HL-60 (cell line): ENCODE results near the gene DCLRE1B.

ENCODE experiments used
- GABPA ChIP-seq: IDR thresholded peaks from 2 replicates; pipeline ENCODE4 v1.6.1; 2012; ENCODE audit warnings: low read depth
- POLR2AphosphoS5 ChIP-seq: IDR thresholded peaks from 2 replicates; pipeline ENCODE4 v1.6.1; 2012; ENCODE audit warnings: low read depth
- TF ChIP-seq, protein P1 (sequence below): IDR thresholded peaks from one replicate; pipeline ENCODE4 v1.5.1; 2011; ENCODE audit warnings: low read length, control low read depth, inconsistent platforms; ENCODE audit not compliant: insufficient read depth

DNA sequence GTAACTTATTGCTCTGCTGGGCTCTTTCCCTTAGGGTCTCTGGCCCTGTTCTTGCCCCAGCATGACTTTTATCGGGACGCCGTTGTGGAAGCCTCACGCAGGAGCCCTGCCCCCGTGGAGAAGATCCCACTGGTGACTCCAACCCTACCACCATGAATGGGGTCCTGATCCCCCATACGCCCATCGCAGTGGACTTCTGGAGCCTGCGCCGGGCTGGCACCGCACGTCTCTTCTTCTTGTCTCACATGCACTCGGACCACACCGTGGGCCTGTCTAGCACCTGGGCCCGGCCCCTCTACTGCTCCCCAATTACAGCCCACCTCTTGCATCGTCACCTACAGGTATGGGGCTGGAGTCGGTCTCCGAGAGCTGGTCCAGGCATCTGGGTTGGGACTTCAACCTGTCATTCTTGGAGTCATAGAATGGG is 322 bp downstream of the DCLRE1B start:
- TF ChIP-seq POLR2AphosphoS5 (no peak), GABPA (no peak)
- TF ChIP-seq, protein P1, sequence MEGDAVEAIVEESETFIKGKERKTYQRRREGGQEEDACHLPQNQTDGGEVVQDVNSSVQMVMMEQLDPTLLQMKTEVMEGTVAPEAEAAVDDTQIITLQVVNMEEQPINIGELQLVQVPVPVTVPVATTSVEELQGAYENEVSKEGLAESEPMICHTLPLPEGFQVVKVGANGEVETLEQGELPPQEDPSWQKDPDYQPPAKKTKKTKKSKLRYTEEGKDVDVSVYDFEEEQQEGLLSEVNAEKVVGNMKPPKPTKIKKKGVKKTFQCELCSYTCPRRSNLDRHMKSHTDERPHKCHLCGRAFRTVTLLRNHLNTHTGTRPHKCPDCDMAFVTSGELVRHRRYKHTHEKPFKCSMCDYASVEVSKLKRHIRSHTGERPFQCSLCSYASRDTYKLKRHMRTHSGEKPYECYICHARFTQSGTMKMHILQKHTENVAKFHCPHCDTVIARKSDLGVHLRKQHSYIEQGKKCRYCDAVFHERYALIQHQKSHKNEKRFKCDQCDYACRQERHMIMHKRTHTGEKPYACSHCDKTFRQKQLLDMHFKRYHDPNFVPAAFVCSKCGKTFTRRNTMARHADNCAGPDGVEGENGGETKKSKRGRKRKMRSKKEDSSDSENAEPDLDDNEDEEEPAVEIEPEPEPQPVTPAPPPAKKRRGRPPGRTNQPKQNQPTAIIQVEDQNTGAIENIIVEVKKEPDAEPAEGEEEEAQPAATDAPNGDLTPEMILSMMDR = no peak
